Measurements from ENCODE around the gene INPP5A.
A peak's percentile ranks its signal among the peaks of the same experiment; 100 is the strongest.
"Not testable (repeated sequence)": the region's sequence is repeated elsewhere in the genome, so short reads cannot be mapped to it uniquely, and the experiment has no call there.

INPP5A gene

GRCh38 chr10:132564249-132564605, 26.6 kb downstream of the INPP5A start:
- no peak for DNase-seq (ENCODE audit: low spot score)

GRCh38 chr10:132564690-132565089, 27.1 kb downstream of the INPP5A start:
- no peak for DNase-seq (ENCODE audit: low spot score)

GRCh38 chr10:132565516-132566209, 28.1 kb downstream of the INPP5A start:
- DNase-seq (ENCODE audit: low spot score) = no peak

GRCh38 chr10:132566892-132567291, 29.3 kb downstream of the INPP5A start:
- DNase-seq (ENCODE audit: low spot score) = no peak

GRCh38 chr10:132570265-132570664, 32.7 kb downstream of the INPP5A start:
- DNase-seq (ENCODE audit: low spot score) = no peak

- DNase-seq (ENCODE audit: low spot score) = peak; percentile 69
Measured at GRCh38 chr10:132570771-132571649, 33.4 kb downstream of the INPP5A start.

- DNase-seq (ENCODE audit: low spot score) = peak; percentile 78
Measured at GRCh38 chr10:132571650-132572544, 34.3 kb downstream of the INPP5A start.

- no peak for DNase-seq (ENCODE audit: low spot score)
Measured at GRCh38 chr10:132572545-132572937, 35.0 kb downstream of the INPP5A start.

- not testable (repeated sequence) for DNase-seq (ENCODE audit: low spot score)
Measured at GRCh38 chr10:132572946-132573345, 35.4 kb downstream of the INPP5A start.

- DNase-seq (ENCODE audit: low spot score) = no peak
Measured at GRCh38 chr10:132574288-132574687, 36.7 kb downstream of the INPP5A start.

GRCh38 chr10:132574783-132575319, 37.3 kb downstream of the INPP5A start:
- no peak for DNase-seq (ENCODE audit: low spot score)

GRCh38 chr10:132575320-132576201, 38.0 kb downstream of the INPP5A start:
- DNase-seq (ENCODE audit: low spot score) = no peak

GRCh38 chr10:132576671-132577349, 39.2 kb downstream of the INPP5A start:
- DNase-seq (ENCODE audit: low spot score) = no peak

- DNase-seq (ENCODE audit: low spot score) = no peak
Measured at GRCh38 chr10:132577350-132578003, 39.9 kb downstream of the INPP5A start.

- no peak for DNase-seq (ENCODE audit: low spot score)
Measured at GRCh38 chr10:132578287-132578951, 40.8 kb downstream of the INPP5A start.

GRCh38 chr10:132579027-132579859, 41.7 kb downstream of the INPP5A start:
- DNase-seq (ENCODE audit: low spot score) = no peak

- DNase-seq (ENCODE audit: low spot score) = no peak
Measured at GRCh38 chr10:132580143-132580542, 42.6 kb downstream of the INPP5A start.

- DNase-seq (ENCODE audit: low spot score) = no peak
Measured at GRCh38 chr10:132580617-132581016, 43.0 kb downstream of the INPP5A start.
